IMR-90 (cell line): ENCODE data around the gene RRAGC. TPM values are rescaled to one million over a fixed set of nuclear protein-coding genes. Genes with fewer than 3 reads are reported as not detected.
A peak's percentile ranks its signal among the peaks of the same experiment; 100 is the strongest.

Experiments
- ATAC-seq: fragments of 200-7000 bp; cut with Tn5 transposase; 2 replicates; pipeline ENCODE4 v1.9.1; 2020; ENCODE audit warnings: low read depth, mild to moderate bottlenecking, moderate library complexity
- BruUV-seq: library from RNA; stranded (reverse); fragments of 400-500 nt; replicated peaks from 2 replicates; lab custom pipeline; 2021; lab: Mats Ljungman, UMichigan
- CTCF ChIA-PET: fragments of 300-600 bp; formaldehyde crosslinking; extraction: SDS; loops from one replicate; lab custom pipeline; 2021; ENCODE audit warnings: antibody characterized with exemption; lab: Yijun Ruan, JAX
- POLR2A ChIA-PET: fragments of 300-600 bp; sonication (Branson Sonifier 250); formaldehyde crosslinking; loops from one replicate; lab custom pipeline; 2022; ENCODE audit warnings: antibody characterized with exemption; ENCODE audit not compliant: unreplicated experiment; lab: Charles Lee
- DNase-seq: peaks from one replicate; pipeline ENCODE4 v3.0.0; 2013
- H2AFZ ChIP-seq: replicated peaks from 2 replicates; pipeline ENCODE3; 2013; ENCODE audit warnings: low read length, mild to moderate bottlenecking; ENCODE audit not compliant: poor library complexity
- H2AK5ac ChIP-seq: 2 replicates; pipeline ENCODE4 v1.6.1; 2013; ENCODE audit warnings: low read depth, low read length, inconsistent platforms
- H2AK9ac ChIP-seq: replicated peaks from 2 replicates; pipeline ENCODE3; 2013; ENCODE audit warnings: mild to moderate bottlenecking, low read depth, low read length, moderate library complexity; ENCODE audit not compliant: poor library complexity
- H2BK120ac ChIP-seq: 2 replicates; pipeline ENCODE4 v1.6.1; 2013; ENCODE audit warnings: low read depth, low read length, inconsistent platforms
- H2BK15ac ChIP-seq: 3 replicates; pipeline ENCODE4 v1.6.1; 2013; ENCODE audit warnings: low read depth, low read length, inconsistent platforms
- H2BK20ac ChIP-seq: 2 replicates; pipeline ENCODE4 v1.6.1; 2013; ENCODE audit warnings: low read depth, mild to moderate bottlenecking, inconsistent platforms, low read length, moderate library complexity
- H2BK5ac ChIP-seq: 2 replicates; pipeline ENCODE4 v1.6.1; 2013; ENCODE audit warnings: mild to moderate bottlenecking, low read depth, low read length, inconsistent platforms; ENCODE audit not compliant: poor library complexity, severe bottlenecking
- H3K14ac ChIP-seq: replicated peaks from 2 replicates; pipeline ENCODE4 v1.6.1; 2013; ENCODE audit warnings: low read depth, low read length, inconsistent platforms
- H3K18ac ChIP-seq: 2 replicates; pipeline ENCODE4 v1.6.1; 2013; ENCODE audit warnings: low read depth, low read length, control low read depth
- H3K23ac ChIP-seq: 2 replicates; pipeline ENCODE4 v1.6.1; 2013; ENCODE audit warnings: low read depth, low read length, inconsistent platforms
- H3K27ac ChIP-seq: 2 replicates; pipeline ENCODE4 v1.5.1; 2013; ENCODE audit warnings: mild to moderate bottlenecking, control low read depth, low read length; ENCODE audit not compliant: insufficient read depth
- H3K27me3 ChIP-seq: 2 replicates; pipeline ENCODE4 v1.6.1; 2013; ENCODE audit warnings: low read length; ENCODE audit not compliant: control insufficient read depth, insufficient read depth
- H3K36me3 ChIP-seq: 2 replicates; pipeline ENCODE4 v1.6.1; 2013; ENCODE audit warnings: low read length, mixed read lengths; ENCODE audit not compliant: control insufficient read depth, insufficient read depth
- H3K4ac ChIP-seq: 2 replicates; pipeline ENCODE4 v1.6.1; 2013; ENCODE audit warnings: low read depth, low read length, inconsistent platforms
- H3K4me1 ChIP-seq: 2 replicates; pipeline ENCODE4 v1.6.1; 2013; ENCODE audit warnings: low read length, mixed read lengths; ENCODE audit not compliant: control insufficient read depth, insufficient read depth
- H3K4me2 ChIP-seq: 2 replicates; pipeline ENCODE4 v1.6.1; 2013; ENCODE audit warnings: low read depth, mild to moderate bottlenecking, control low read depth, low read length, moderate library complexity
- H3K4me3 ChIP-seq: 2 replicates; pipeline ENCODE4 v1.5.1; 2013; ENCODE audit warnings: low read depth, mild to moderate bottlenecking, control low read depth, low read length, moderate library complexity; ENCODE audit not compliant: insufficient read depth
- H3K56ac ChIP-seq: 2 replicates; pipeline ENCODE4 v1.6.1; 2013; ENCODE audit warnings: low read length, inconsistent platforms; ENCODE audit not compliant: insufficient read depth; ENCODE audit errors: extremely low read depth
- H3K79me1 ChIP-seq, 2 experiments: 2 replicates each; pipeline ENCODE4 v1.6.1; 2013; ENCODE audit warnings: low read length in 2 of 2, inconsistent platforms in 1 of 2, low read depth in 1 of 2
- H3K9ac ChIP-seq: 2 replicates; pipeline ENCODE4 v1.6.1; 2013; ENCODE audit warnings: low read depth, low read length, control low read depth
- H3K9me1 ChIP-seq: 2 replicates; pipeline ENCODE4 v1.6.1; 2013; ENCODE audit warnings: low read length, inconsistent platforms; ENCODE audit not compliant: insufficient read depth
- H3K9me3 ChIP-seq: 2 replicates; pipeline ENCODE4 v1.6.1; 2013; ENCODE audit warnings: low read length; ENCODE audit not compliant: control insufficient read depth, insufficient read depth
- H4K20me1 ChIP-seq: 2 replicates; pipeline ENCODE4 v1.6.1; 2013; ENCODE audit warnings: low read length, inconsistent platforms; ENCODE audit not compliant: insufficient read depth
- H4K5ac ChIP-seq: 2 replicates; pipeline ENCODE4 v1.6.1; 2013; ENCODE audit warnings: mild to moderate bottlenecking, low read depth, low read length, control low read depth
- H4K8ac ChIP-seq, 2 experiments: 2 replicates each; pipeline ENCODE4 v1.6.1; 2013; ENCODE audit warnings: low read depth in 2 of 2, low read length in 2 of 2, control low read depth in 1 of 2, inconsistent platforms in 1 of 2
- H4K91ac ChIP-seq: 2 replicates; pipeline ENCODE4 v1.6.1; 2013; ENCODE audit warnings: low read depth, low read length, inconsistent platforms; ENCODE audit not compliant: insufficient read depth
- BHLHE40 ChIP-seq: fragments of 150-350 bp; IDR thresholded peaks from 2 replicates; pipeline ENCODE4 v1.6.1; 2016; ENCODE audit warnings: mild to moderate bottlenecking, low read depth, low read length
- CHD1 ChIP-seq: IDR thresholded peaks from 2 replicates; pipeline ENCODE4 v1.6.1; 2012; ENCODE audit warnings: low read depth, low read length, improper control_type of control experiment
- CTCF ChIP-seq: conservative IDR thresholded peaks from 2 replicates; pipeline ENCODE4 v1.5.1; 2012; ENCODE audit warnings: mild to moderate bottlenecking, low read depth, low read length, improper control_type of control experiment
- ELK1 ChIP-seq: fragments of 150-350 bp; IDR thresholded peaks from 2 replicates; pipeline ENCODE4 v1.6.1; 2016; ENCODE audit warnings: low read depth, mild to moderate bottlenecking, low read length, moderate library complexity, borderline replicate concordance
- FOS ChIP-seq: fragments of 150-350 bp; IDR thresholded peaks from 2 replicates; pipeline ENCODE4 v1.6.1; 2016; ENCODE audit warnings: low read depth, low read length
- MAFK ChIP-seq: IDR thresholded peaks from 2 replicates; pipeline ENCODE4 v1.6.1; 2012; ENCODE audit warnings: low read depth, low read length, improper control_type of control experiment
- MXI1 ChIP-seq: IDR thresholded peaks from 2 replicates; pipeline ENCODE4 v1.6.1; 2012; ENCODE audit warnings: low read depth, mild to moderate bottlenecking, low read length, moderate library complexity, borderline replicate concordance
- NFE2L2 ChIP-seq: fragments of 150-350 bp; IDR thresholded peaks from 2 replicates; pipeline ENCODE4 v1.6.1; 2016; ENCODE audit warnings: low read depth, mild to moderate bottlenecking, low read length
- RAD21 ChIP-seq: IDR thresholded peaks from 2 replicates; pipeline ENCODE4 v1.6.1; 2012; ENCODE audit warnings: low read length, improper control_type of control experiment
- RCOR1 ChIP-seq: IDR thresholded peaks from 2 replicates; pipeline ENCODE4 v1.6.1; 2012; ENCODE audit warnings: mild to moderate bottlenecking, low read length, improper control_type of control experiment; ENCODE audit not compliant: insufficient replicate concordance
- RFX5 ChIP-seq: IDR thresholded peaks from 2 replicates; pipeline ENCODE4 v1.8.0; 2012; ENCODE audit warnings: low read depth, mild to moderate bottlenecking, low read length, moderate library complexity
- SMC3 ChIP-seq: fragments of 150-350 bp; IDR thresholded peaks from 2 replicates; pipeline ENCODE4 v1.6.1; 2016; ENCODE audit warnings: low read depth, mild to moderate bottlenecking, antibody characterized with exemption, low read length, moderate library complexity
- USF2 ChIP-seq: fragments of 150-350 bp; IDR thresholded peaks from 2 replicates; pipeline ENCODE4 v1.6.1; 2017; ENCODE audit warnings: mild to moderate bottlenecking, antibody characterized with exemption, low read length, low read depth
- WGBS, 2 experiments: methylation state at CpG; one replicate each; pipeline versions ENCODE4 v1.1.5 to v1.1.7; 2013; ENCODE audit warnings: missing lambda C conversion rate in 2 of 2; ENCODE audit not compliant: insufficient read length in 1 of 2; ENCODE audit errors: extremely low coverage in 2 of 2; 5-methylcytosine and 5-hydroxymethylcytosine counted together
- dilution Hi-C: fragments of 300-500 bp; cut with HindIII; formaldehyde crosslinking; loops from one replicate; pipeline ENCODE4 v1.14.3; 2018; ENCODE audit warnings: low sequenced_read_pairs; ENCODE audit not compliant: unreplicated experiment
- in situ Hi-C: fragments of 300-500 bp; cut with MboI; formaldehyde crosslinking; loops from 3 replicates; pipeline ENCODE4 v1.14.3; 2019; ENCODE audit warnings: low sequenced_read_pairs, inconsistent platforms, mixed read lengths
- intact Hi-C: fragments of 100-400 bp; cut with micrococcal nuclease; formaldehyde crosslinking; loops from 2 replicates; pipeline ENCODE4 v1.10.0; 2022
- polyA plus RNA-seq, 3 experiments: library from polyadenylated mRNA; depleted of rRNA; stranded (reverse); fragments of >200 nt; gene quantifications; 2 replicates each; pipeline ENCODE4 v1.2.3, GENCODE V29; 2012; ENCODE audit warnings: low replicate concordance in 1 of 3
- total RNA-seq: library from RNA; depleted of rRNA; stranded (reverse); fragments of >200 nt; gene quantifications from 2 replicates; pipeline ENCODE4 v1.2.3, GENCODE V29; 2012

Gene RRAGC
- total and polyA plus RNA-seq, 2 of the 4 experiments (the other 2 are of a cell fraction): 7.2 to 12.2 TPM

- CTCF ChIA-PET: interaction anchor here (0.9 to 1.1 kb wide), 2 partner anchors 21 to 35 kb away, joined by 3 to 4 read pairs; no protein-coding TSS in a partner anchor
- Histone ChIP-seq H3K79me1 (no peaks in the 10 kb centered on the region), H3K4me3 (no peak overlapping the region), H3K9me1 (no peaks in the 10 kb centered on the region), H2BK120ac (no peak overlapping the region), H3K9me3 (no peaks in the 10 kb centered on the region), H3K4me2 (no peak overlapping the region), H3K14ac (no peak overlapping the region), H2BK20ac (no peak overlapping the region), H2AK9ac (no peak overlapping the region), H2AK5ac (no peak overlapping the region), H4K5ac (no peak overlapping the region), H3K36me3 (no peaks in the 10 kb centered on the region), H3K4ac (no peak overlapping the region), H4K91ac (no peak overlapping the region), H3K27ac (no peak overlapping the region), H2AFZ (no peak overlapping the region), H2BK5ac (no peak overlapping the region), H3K56ac (no peak overlapping the region), H3K23ac (no peak overlapping the region), H3K18ac (no peak overlapping the region), H3K4me1 (no peaks in the 10 kb centered on the region), H2BK15ac (no peak overlapping the region), H4K8ac (no peak overlapping the region), H3K27me3 (no peaks in the 10 kb centered on the region), H3K9ac (no peak overlapping the region), H4K20me1 (no peaks in the 10 kb centered on the region)
- dilution Hi-C loops: no loop called here
- intact Hi-C loops: no loop called here
- 88% methylated on average over 1 of the region's 1 CpG; no CpG with 5 or more reads in 1 of the 2 experiments for WGBS, 2 experiments
- no peak; the same call in 1 of the 2 replicates for ATAC-seq
- TF ChIP-seq RAD21 (no peak), BHLHE40 (no peak), MXI1 (no peak), RCOR1 (no peak), CTCF (no peak), SMC3 (no peak), NFE2L2 (no peak), RFX5 (no peak), CHD1 (no peak), MAFK (no peak), USF2 (no peak), FOS (no peak), ELK1 (no peak)
- DNase-seq: peak; percentile 4
- POLR2A ChIA-PET: no interaction called here
- BruUV-seq: no TSS peak
- in situ Hi-C loops: no loop called here
Observed at GRCh38 chr1:38891753-38892152, 32.2 kb upstream of the RRAGC start.
